ENCODE results near the gene GAGE12G. TPM values are rescaled to one million over a fixed set of nuclear protein-coding genes. Genes with fewer than 3 reads are reported as not detected.

Gene GAGE12G
- total and polyA plus RNA-seq, 10 of the 15 experiments (the other 5 are each of a cell fraction or from before 2014, with no cell fraction given): not detected

GRCh38 chrX:49618574-49618973 is 48.4 kb downstream of the GAGE12G start (continued):
- no peak for TF ChIP-seq EGR1 (IDR thresholded peaks at IDR 0.05; ENCODE audit: borderline replicate concordance in 1 of 2, low read depth in 2 of 2, low read length in 2 of 2)
- TF ChIP-seq ZNF207 (IDR thresholded peaks at IDR 0.05; ENCODE audit: borderline replicate concordance): no peak
- no peak for TF ChIP-seq SMC3 (IDR thresholded peaks at IDR 0.05; ENCODE audit: borderline replicate concordance, low read length)
- no peak for TF ChIP-seq SIX5 (IDR thresholded peaks at IDR 0.05; ENCODE audit: low read depth, low read length, severe bottlenecking)
- TF ChIP-seq NKRF (conservative IDR thresholded peaks at IDR 0.05): no peak

Small RNA genes lying within 50 kb of the gene (small RNA-seq; reads per million reads assigned to genes)
- not detected for gene GAGE12B

Other genes with a start within 250 kb of the GAGE12G start
Only the 7 nearest of the 10 such genes appear.
- not detected in 2 replicates for gene GAGE12C, start 38.2 kb upstream of the GAGE12G start, total RNA-seq (2014; rRNA removed)
- not detected in 2 replicates for gene GAGE12C, start 38.2 kb upstream of the GAGE12G start, total RNA-seq (2014; rRNA removed; fragmentation: Illumina TruSeq; extraction: Trizol)
- gene GAGE12C, start 38.2 kb upstream of the GAGE12G start, total RNA-seq (2021): not detected in 2 replicates
- not detected in 2 replicates for gene GAGE12C, start 38.2 kb upstream of the GAGE12G start, polyA plus RNA-seq (2011; rRNA removed)
- gene GAGE12C, start 38.2 kb upstream of the GAGE12G start, polyA plus RNA-seq (2014; fragmentation: Illumina TruSeq; extraction: Trizol): not detected in 2 replicates
- not detected for gene GAGE12C, start 38.2 kb upstream of the GAGE12G start, polyA plus RNA-seq (2014; fragmentation: Nextera tagmentation; extraction: Ambion mirVana)
- gene GAGE12C, start 38.2 kb upstream of the GAGE12G start, polyA plus RNA-seq (2014; rRNA removed): not detected in 2 replicates
- not detected for gene GAGE12C, start 38.2 kb upstream of the GAGE12G start, polyA plus RNA-seq (2016; fragmentation: Nextera tagmentation; extraction: Ambion mirVana)
- not detected in 2 replicates for gene GAGE12D, start 28.7 kb upstream of the GAGE12G start, total RNA-seq (2014; rRNA removed)
- not detected in 2 replicates for gene GAGE12D, start 28.7 kb upstream of the GAGE12G start, total RNA-seq (2014; rRNA removed; fragmentation: Illumina TruSeq; extraction: Trizol)
- gene GAGE12D, start 28.7 kb upstream of the GAGE12G start, total RNA-seq (2021): not detected in 2 replicates
- not detected in 2 replicates for gene GAGE12D, start 28.7 kb upstream of the GAGE12G start, polyA plus RNA-seq (2011; rRNA removed)
- not detected in 2 replicates for gene GAGE12D, start 28.7 kb upstream of the GAGE12G start, polyA plus RNA-seq (2014; fragmentation: Illumina TruSeq; extraction: Trizol)
- gene GAGE12D, start 28.7 kb upstream of the GAGE12G start, polyA plus RNA-seq (2014; fragmentation: Nextera tagmentation; extraction: Ambion mirVana): not detected
- not detected in 2 replicates for gene GAGE12D, start 28.7 kb upstream of the GAGE12G start, polyA plus RNA-seq (2014; rRNA removed)
- gene GAGE12D, start 28.7 kb upstream of the GAGE12G start, polyA plus RNA-seq (2016; fragmentation: Nextera tagmentation; extraction: Ambion mirVana): not detected
- not detected in 2 replicates for gene GAGE12E, start 19.1 kb upstream of the GAGE12G start, total RNA-seq (2014; rRNA removed)
- not detected in 2 replicates for gene GAGE12E, start 19.1 kb upstream of the GAGE12G start, total RNA-seq (2014; rRNA removed; fragmentation: Illumina TruSeq; extraction: Trizol)
- gene GAGE12E, start 19.1 kb upstream of the GAGE12G start, total RNA-seq (2021): not detected in 2 replicates
- not detected in 2 replicates for gene GAGE12E, start 19.1 kb upstream of the GAGE12G start, polyA plus RNA-seq (2011; rRNA removed)
- not detected in 2 replicates for gene GAGE12E, start 19.1 kb upstream of the GAGE12G start, polyA plus RNA-seq (2014; fragmentation: Illumina TruSeq; extraction: Trizol)
- gene GAGE12E, start 19.1 kb upstream of the GAGE12G start, polyA plus RNA-seq (2014; fragmentation: Nextera tagmentation; extraction: Ambion mirVana): not detected
- gene GAGE12E, start 19.1 kb upstream of the GAGE12G start, polyA plus RNA-seq (2014; rRNA removed): not detected in 2 replicates
- gene GAGE12E, start 19.1 kb upstream of the GAGE12G start, polyA plus RNA-seq (2016; fragmentation: Nextera tagmentation; extraction: Ambion mirVana): not detected
- gene GAGE12F, start 9.6 kb upstream of the GAGE12G start, total RNA-seq (2014; rRNA removed): not detected in 2 replicates
- not detected in 2 replicates for gene GAGE12F, start 9.6 kb upstream of the GAGE12G start, total RNA-seq (2014; rRNA removed; fragmentation: Illumina TruSeq; extraction: Trizol)
- 0.72 TPM in 1 of 2 replicates, not detected in the other for gene GAGE12F, start 9.6 kb upstream of the GAGE12G start, total RNA-seq (2021)
- gene GAGE12F, start 9.6 kb upstream of the GAGE12G start, polyA plus RNA-seq (2011; rRNA removed): not detected in 2 replicates
- gene GAGE12F, start 9.6 kb upstream of the GAGE12G start, polyA plus RNA-seq (2014; fragmentation: Illumina TruSeq; extraction: Trizol): not detected in 2 replicates
- not detected for gene GAGE12F, start 9.6 kb upstream of the GAGE12G start, polyA plus RNA-seq (2014; fragmentation: Nextera tagmentation; extraction: Ambion mirVana)
- not detected in 2 replicates for gene GAGE12F, start 9.6 kb upstream of the GAGE12G start, polyA plus RNA-seq (2014; rRNA removed)
- gene GAGE12F, start 9.6 kb upstream of the GAGE12G start, polyA plus RNA-seq (2016; fragmentation: Nextera tagmentation; extraction: Ambion mirVana): not detected
- not detected in 2 replicates for gene GAGE12H, start 9.5 kb downstream of the GAGE12G start, total RNA-seq (2014; rRNA removed)
- gene GAGE12H, start 9.5 kb downstream of the GAGE12G start, total RNA-seq (2014; rRNA removed; fragmentation: Illumina TruSeq; extraction: Trizol): not detected in 2 replicates
- gene GAGE12H, start 9.5 kb downstream of the GAGE12G start, total RNA-seq (2021): not detected in 2 replicates
- gene GAGE12H, start 9.5 kb downstream of the GAGE12G start, polyA plus RNA-seq (2011; rRNA removed): not detected in 2 replicates
- gene GAGE12H, start 9.5 kb downstream of the GAGE12G start, polyA plus RNA-seq (2014; fragmentation: Illumina TruSeq; extraction: Trizol): not detected in 2 replicates
- gene GAGE12H, start 9.5 kb downstream of the GAGE12G start, polyA plus RNA-seq (2014; fragmentation: Nextera tagmentation; extraction: Ambion mirVana): not detected
- gene GAGE12H, start 9.5 kb downstream of the GAGE12G start, polyA plus RNA-seq (2014; rRNA removed): not detected in 2 replicates
- not detected for gene GAGE12H, start 9.5 kb downstream of the GAGE12G start, polyA plus RNA-seq (2016; fragmentation: Nextera tagmentation; extraction: Ambion mirVana)
- gene GAGE2A, start 19.1 kb downstream of the GAGE12G start, total RNA-seq (2014; rRNA removed): not detected in 2 replicates
- gene GAGE2A, start 19.1 kb downstream of the GAGE12G start, total RNA-seq (2014; rRNA removed; fragmentation: Illumina TruSeq; extraction: Trizol): not detected in 2 replicates
- gene GAGE2A, start 19.1 kb downstream of the GAGE12G start, total RNA-seq (2021): 0.45 and 0.56 TPM in 2 replicates
- not detected in 2 replicates for gene GAGE2A, start 19.1 kb downstream of the GAGE12G start, polyA plus RNA-seq (2011; rRNA removed)
- gene GAGE2A, start 19.1 kb downstream of the GAGE12G start, polyA plus RNA-seq (2014; fragmentation: Illumina TruSeq; extraction: Trizol): not detected in 2 replicates
- not detected for gene GAGE2A, start 19.1 kb downstream of the GAGE12G start, polyA plus RNA-seq (2014; fragmentation: Nextera tagmentation; extraction: Ambion mirVana)
- gene GAGE2A, start 19.1 kb downstream of the GAGE12G start, polyA plus RNA-seq (2014; rRNA removed): not detected in 2 replicates
- not detected for gene GAGE2A, start 19.1 kb downstream of the GAGE12G start, polyA plus RNA-seq (2016; fragmentation: Nextera tagmentation; extraction: Ambion mirVana)
- gene GAGE1, start 28.6 kb downstream of the GAGE12G start, total RNA-seq (2014; rRNA removed): not detected in 2 replicates
- gene GAGE1, start 28.6 kb downstream of the GAGE12G start, total RNA-seq (2014; rRNA removed; fragmentation: Illumina TruSeq; extraction: Trizol): not detected in 2 replicates
- gene GAGE1, start 28.6 kb downstream of the GAGE12G start, total RNA-seq (2021): not detected in 2 replicates
- gene GAGE1, start 28.6 kb downstream of the GAGE12G start, polyA plus RNA-seq (2011; rRNA removed): 0.19 TPM in 1 of 2 replicates, not detected in the other
- not detected in 2 replicates for gene GAGE1, start 28.6 kb downstream of the GAGE12G start, polyA plus RNA-seq (2014; fragmentation: Illumina TruSeq; extraction: Trizol)
- gene GAGE1, start 28.6 kb downstream of the GAGE12G start, polyA plus RNA-seq (2014; fragmentation: Nextera tagmentation; extraction: Ambion mirVana): under 1 TPM in 1 of 2 experiments, not detected in 1; 0.16 TPM
- not detected in 2 replicates for gene GAGE1, start 28.6 kb downstream of the GAGE12G start, polyA plus RNA-seq (2014; rRNA removed)
- gene GAGE1, start 28.6 kb downstream of the GAGE12G start, polyA plus RNA-seq (2016; fragmentation: Nextera tagmentation; extraction: Ambion mirVana): under 1 TPM in 1 of 2 experiments, not detected in 1; 0.05 TPM

All from GM12878 (cell line).